Inflammatory macrophage treated with lipopolysaccharide for 1 hour (primary cell): Measurements from ENCODE around the gene UBL3.

Experiments used
- DNase-seq, 2 donors: peaks; one replicate each; pipeline ENCODE4 v3.0.0-alpha.2; 2020 to 2022

The UBL3 gene

GRCh38 chr13:29850213-29850898 lies at the start of gene UBL3:
Gene UBL3 (minus strand): TSS chr13:29850617. CDS start chr13:29849538, 1,079 bp downstream.
- peak; percentile 94 to 95 for DNase-seq

- DNase-seq = no peak
These were observed 46.7 kb upstream of the UBL3 start for GRCh38 chr13:29897102-29897501.

GRCh38 chr13:29893438-29893837 lies 43.0 kb upstream of the UBL3 start:
- DNase-seq = no peak

- no peak for DNase-seq
These were observed 41.7 kb upstream of the UBL3 start for GRCh38 chr13:29892151-29892550.

GRCh38 chr13:29889111-29889510 lies 38.7 kb upstream of the UBL3 start:
- no peak for DNase-seq

GRCh38 chr13:29888306-29888705 lies 37.9 kb upstream of the UBL3 start:
- DNase-seq = no peak

- DNase-seq = no peak
These were observed 37.3 kb upstream of the UBL3 start for GRCh38 chr13:29887686-29888085.

GRCh38 chr13:29887030-29887557 lies 36.7 kb upstream of the UBL3 start:
- no peak for DNase-seq

- DNase-seq = no peak
These were observed 36.0 kb upstream of the UBL3 start for GRCh38 chr13:29886446-29886845.

- no peak for DNase-seq
These were observed 35.6 kb upstream of the UBL3 start for GRCh38 chr13:29885989-29886388.

GRCh38 chr13:29884671-29885430 lies 34.4 kb upstream of the UBL3 start:
- no peak for DNase-seq

GRCh38 chr13:29883941-29884518 lies 33.6 kb upstream of the UBL3 start:
- no peak for DNase-seq

- DNase-seq = no peak
These were observed 31.7 kb upstream of the UBL3 start for GRCh38 chr13:29882076-29882475.

- DNase-seq = no peak
These were observed 27.7 kb upstream of the UBL3 start for GRCh38 chr13:29878101-29878500.

- no peak for DNase-seq
These were observed 27.1 kb upstream of the UBL3 start for GRCh38 chr13:29877456-29878078.

- no peak for DNase-seq
These were observed 25.2 kb upstream of the UBL3 start for GRCh38 chr13:29875646-29876045.

- DNase-seq = no peak
These were observed 18.2 kb upstream of the UBL3 start for GRCh38 chr13:29868581-29868980.

- no peak for DNase-seq
These were observed 15.5 kb upstream of the UBL3 start for GRCh38 chr13:29865934-29866333.

GRCh38 chr13:29861694-29862110 lies 11.3 kb upstream of the UBL3 start:
- DNase-seq = no peak

GRCh38 chr13:29859971-29860370 lies 9.6 kb upstream of the UBL3 start:
- DNase-seq = peak; percentile 85 to 89

GRCh38 chr13:29858667-29859066 lies 8.2 kb upstream of the UBL3 start:
- DNase-seq = peak; percentile 84 to 85

GRCh38 chr13:29858231-29858630 lies 7.8 kb upstream of the UBL3 start:
- DNase-seq = no peak

GRCh38 chr13:29857085-29857484 lies 6.7 kb upstream of the UBL3 start:
- DNase-seq = no peak
